Lung (tissue), 12 donors: Measurements from ENCODE around the gene CCDC30. TPM values are rescaled to one million over a fixed set of nuclear protein-coding genes. Genes with fewer than 3 reads are reported as not detected.
A peak's percentile ranks its signal among the peaks of the same experiment; 100 is the strongest.

Source experiments
- ATAC-seq: fragments of 200-7000 bp; cut with Tn5 transposase; one replicate; pipeline ENCODE4 v1.9.1; 2020; ENCODE audit warnings: moderate number of reproducible peaks; ENCODE audit not compliant: insufficient read depth, low FRiP score
- DNase-seq, 3 donors: peaks; one replicate each; pipeline ENCODE4 v3.0.0-alpha.2; 2013 to 2017
- H3K27ac ChIP-seq, 2 donors: one replicate each; pipeline ENCODE4 v1.5.1; 2013; ENCODE audit warnings: mild to moderate bottlenecking in 2 of 2, moderate library complexity in 2 of 2, control low read depth in 1 of 2, inconsistent platforms in 1 of 2, low read depth in 1 of 2, low read length in 1 of 2
- H3K27me3 ChIP-seq, 3 donors: one replicate each; pipeline ENCODE4 v1.5.1; 2013; ENCODE audit warnings: low read length in 2 of 3; ENCODE audit not compliant: control insufficient read depth in 3 of 3, insufficient read depth in 3 of 3
- H3K36me3 ChIP-seq, 4 donors: one replicate each; pipeline ENCODE4 v1.5.1; 2013; ENCODE audit warnings: low read length in 4 of 4, mild to moderate bottlenecking in 1 of 4, moderate library complexity in 1 of 4; ENCODE audit not compliant: control insufficient read depth in 4 of 4, insufficient read depth in 4 of 4
- H3K4me1 ChIP-seq, 5 donors: one replicate each; pipeline ENCODE4 v1.5.1; 2013; ENCODE audit warnings: low read length in 5 of 5, mild to moderate bottlenecking in 2 of 5, moderate library complexity in 1 of 5; ENCODE audit not compliant: control insufficient read depth in 5 of 5, insufficient read depth in 5 of 5
- H3K4me3 ChIP-seq: one replicate; pipeline ENCODE4 v1.5.1; 2013; ENCODE audit warnings: mild to moderate bottlenecking, control low read depth, moderate library complexity
- H3K9ac ChIP-seq, 2 donors: one replicate each; pipeline ENCODE4 v1.5.1; 2013; ENCODE audit warnings: low read length in 2 of 2, control low read depth in 1 of 2; ENCODE audit not compliant: insufficient read depth in 1 of 2
- H3K9me3 ChIP-seq, 4 donors: one replicate each; pipeline ENCODE4 v1.5.1; 2013; ENCODE audit warnings: low read length in 3 of 4, mild to moderate bottlenecking in 1 of 4, moderate library complexity in 1 of 4; ENCODE audit not compliant: control insufficient read depth in 4 of 4, insufficient read depth in 3 of 4
- WGBS, 2 donors: extraction: QIAGEN DNeasy Blood & Tissue Kit; methylation state at CpG; one replicate each; pipeline ENCODE4 v1.1.7; 2013; 5-methylcytosine and 5-hydroxymethylcytosine counted together
- polyA plus RNA-seq, 2 donors: library from polyadenylated mRNA; stranded (reverse); fragments of 200-250 nt; gene quantifications; one replicate each; pipeline ENCODE4 v1.2.1, GENCODE V29; 2013
- total RNA-seq, 2 donors: library from RNA; depleted of rRNA in 1 of 2; stranded (reverse); fragments of >200 nt in 1 of 2; gene quantifications; one replicate each; pipeline ENCODE4 v1.2.1, GENCODE V29; 2014 to 2021
- TF ChIP-seq, protein P1 (sequence below): IDR thresholded peaks from 2 replicates; pipeline ENCODE4 v1.5.1; 2012; ENCODE audit warnings: mild to moderate bottlenecking; ENCODE audit errors: control extremely low read depth, extremely low read depth
- donor health status: control.
- donor health status: control.
- donor health status: Bipolar disorder and iron deficiency.
- donor health status: healthy.
- donor health status: DM: yes; HTN: yes; CAD: no.

Gene CCDC30
- total and polyA plus RNA-seq, 4 donors = 1.5 to 21.4 (median 9.2) TPM

DNA sequence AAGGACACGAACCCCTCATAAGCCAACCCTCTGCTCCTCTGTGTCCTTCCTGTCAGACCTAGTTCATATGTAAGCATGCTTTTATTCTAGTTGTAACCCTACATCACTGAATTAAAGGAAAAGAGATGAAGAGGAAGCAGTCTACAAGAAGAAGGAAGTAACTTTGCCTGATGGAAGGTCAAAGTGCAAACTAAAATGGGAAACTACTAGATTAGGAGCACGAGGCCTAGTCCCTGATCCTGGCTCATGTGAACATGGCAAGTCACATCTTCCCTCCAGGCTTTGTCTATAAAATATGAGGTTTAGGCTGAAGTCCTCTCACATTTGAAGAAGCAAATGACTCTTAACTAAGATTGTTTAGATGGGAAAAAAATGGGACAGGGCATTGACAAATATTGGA lies 20.4 kb upstream of the CCDC30 start:
- H3K4me3 ChIP-seq = no peak overlapping the region
- DNase-seq (no peak), ATAC-seq (no peak)
- H3K9me3 ChIP-seq = no peaks in the 10 kb centered on the region
- no peaks in the 10 kb centered on the region for H3K27me3 ChIP-seq
- WGBS, 2 donors = 33 to 43% methylated on average over 2 of the region's 2 CpGs
- no peaks in the 10 kb centered on the region for H3K36me3 ChIP-seq
- H3K9ac ChIP-seq = no peak overlapping the region
- no peaks in the 10 kb centered on the region for H3K4me1 ChIP-seq
- TF ChIP-seq, protein P1, sequence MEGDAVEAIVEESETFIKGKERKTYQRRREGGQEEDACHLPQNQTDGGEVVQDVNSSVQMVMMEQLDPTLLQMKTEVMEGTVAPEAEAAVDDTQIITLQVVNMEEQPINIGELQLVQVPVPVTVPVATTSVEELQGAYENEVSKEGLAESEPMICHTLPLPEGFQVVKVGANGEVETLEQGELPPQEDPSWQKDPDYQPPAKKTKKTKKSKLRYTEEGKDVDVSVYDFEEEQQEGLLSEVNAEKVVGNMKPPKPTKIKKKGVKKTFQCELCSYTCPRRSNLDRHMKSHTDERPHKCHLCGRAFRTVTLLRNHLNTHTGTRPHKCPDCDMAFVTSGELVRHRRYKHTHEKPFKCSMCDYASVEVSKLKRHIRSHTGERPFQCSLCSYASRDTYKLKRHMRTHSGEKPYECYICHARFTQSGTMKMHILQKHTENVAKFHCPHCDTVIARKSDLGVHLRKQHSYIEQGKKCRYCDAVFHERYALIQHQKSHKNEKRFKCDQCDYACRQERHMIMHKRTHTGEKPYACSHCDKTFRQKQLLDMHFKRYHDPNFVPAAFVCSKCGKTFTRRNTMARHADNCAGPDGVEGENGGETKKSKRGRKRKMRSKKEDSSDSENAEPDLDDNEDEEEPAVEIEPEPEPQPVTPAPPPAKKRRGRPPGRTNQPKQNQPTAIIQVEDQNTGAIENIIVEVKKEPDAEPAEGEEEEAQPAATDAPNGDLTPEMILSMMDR = no peak
- H3K27ac ChIP-seq = no peak overlapping the region

DNA sequence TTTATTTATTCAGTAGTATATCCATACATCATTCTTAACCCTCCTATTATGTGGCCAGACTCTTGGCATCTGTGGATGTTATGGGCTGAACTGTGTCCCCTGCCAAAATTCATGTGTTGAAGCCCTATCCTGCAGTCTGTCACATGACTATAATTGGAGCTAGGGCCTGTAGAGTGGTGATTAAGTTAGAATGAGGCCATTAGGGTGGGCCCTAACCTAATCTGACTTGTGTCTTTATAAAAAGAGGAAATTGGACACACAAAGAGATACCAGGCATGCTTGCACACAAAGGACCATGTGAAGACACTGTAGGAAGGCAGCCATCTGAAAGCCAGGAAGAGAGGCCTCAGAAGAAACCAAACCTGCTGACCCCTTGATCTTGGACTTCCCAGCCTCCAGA lies 13.8 kb upstream of the CCDC30 start:
- Histone ChIP-seq H3K36me3 (no peaks in the 10 kb centered on the region), H3K4me3 (no peak overlapping the region), H3K4me1 (no peaks in the 10 kb centered on the region), H3K9me3 (no peaks in the 10 kb centered on the region), H3K27ac (no peak overlapping the region), H3K27me3 (no peaks in the 10 kb centered on the region), H3K9ac (no peak overlapping the region)
- TF ChIP-seq, protein P1 = no peak
- peak in 1 of 3 donors; percentile 8 for DNase-seq
- ATAC-seq = no peak

DNA sequence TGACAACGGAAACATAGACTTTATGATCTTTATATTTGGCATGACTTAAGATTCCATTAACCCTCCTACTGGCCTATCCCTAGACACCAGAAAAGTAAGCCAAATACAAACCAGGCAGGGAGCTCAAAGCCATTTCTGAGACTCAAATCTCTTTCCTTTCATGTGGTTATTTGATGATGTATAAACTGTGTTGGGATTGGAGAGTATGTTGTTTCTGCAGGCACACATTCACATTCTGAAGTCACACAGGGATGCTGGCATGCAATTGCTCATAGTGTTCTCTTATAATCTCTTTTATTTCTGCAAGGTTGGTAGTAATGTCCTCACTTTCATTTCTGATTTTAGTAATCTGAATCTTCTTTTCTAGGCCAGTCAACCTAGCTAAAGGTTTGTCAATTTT lies 13.0 kb upstream of the CCDC30 start:
- 83 to 86% methylated on average over 1 of the region's 1 CpG for WGBS, 2 donors
- no peak overlapping the region for H3K27ac ChIP-seq

DNA sequence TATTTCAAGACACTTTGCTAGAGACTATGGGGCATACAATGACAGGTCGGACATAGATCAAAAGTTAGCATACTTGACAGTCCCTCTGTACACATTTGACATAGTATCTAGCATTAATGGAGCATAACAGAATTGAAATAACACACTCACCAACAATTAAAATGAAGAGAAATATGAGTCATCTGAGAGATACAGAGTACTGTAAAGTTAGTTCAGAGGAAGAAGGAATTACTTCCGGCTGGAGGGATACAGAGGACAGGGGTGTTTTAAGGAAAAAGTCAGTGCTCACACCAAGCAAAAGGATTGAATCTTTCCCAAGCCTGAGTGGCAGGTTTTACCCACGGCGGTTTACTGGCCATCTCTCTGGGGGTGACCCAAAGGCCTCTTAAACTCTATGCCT lies 9.7 kb upstream of the CCDC30 start:
- no peaks in the 10 kb centered on the region for H3K9me3 ChIP-seq
- DNase-seq = no peak
- H3K27me3 ChIP-seq = no peaks in the 10 kb centered on the region
- H3K36me3 ChIP-seq = peaks cover 0 to 9% (median 2%) of the 10 kb centered on the region in 4 donors
- TF ChIP-seq, protein P1 = no peak
- no peak overlapping the region for H3K9ac ChIP-seq
- H3K27ac ChIP-seq = no peak overlapping the region
- WGBS, 2 donors = 91 to 99% methylated on average over 4 of the region's 4 CpGs
- H3K4me1 ChIP-seq = peaks cover 0 to 13% (median 4%) of the 10 kb centered on the region in 5 donors
- ATAC-seq = no peak
- no peak overlapping the region for H3K4me3 ChIP-seq

More for the DNA sequence above, 13.0 kb upstream of the CCDC30 start:
- Histone ChIP-seq H3K27me3 (no peaks in the 10 kb centered on the region), H3K36me3 (no peaks in the 10 kb centered on the region), H3K9me3 (no peaks in the 10 kb centered on the region), H3K4me3 (no peak overlapping the region), H3K9ac (no peak overlapping the region), H3K4me1 (no peaks in the 10 kb centered on the region)
- TF ChIP-seq, protein P1 = no peak
- ATAC-seq = no peak
- DNase-seq = no peak
